HG02798 (cell line): ENCODE data around the gene BPGM.
"Not testable (repeated sequence)": the region's sequence is repeated elsewhere in the genome, so short reads cannot be mapped to it uniquely, and the experiment has no call there.

Experiments used
- ATAC-seq: cut with Tn5 transposase; IDR thresholded peaks from one replicate; pipeline ENCODE4 v1.9.1; 2021; ENCODE audit warnings: mild to moderate bottlenecking; ENCODE audit not compliant: unreplicated experiment, poor library complexity

Gene BPGM

GRCh38 chr7:134630893-134631292 lies 15.8 kb upstream of the BPGM start:
- no peak for ATAC-seq

DNA sequence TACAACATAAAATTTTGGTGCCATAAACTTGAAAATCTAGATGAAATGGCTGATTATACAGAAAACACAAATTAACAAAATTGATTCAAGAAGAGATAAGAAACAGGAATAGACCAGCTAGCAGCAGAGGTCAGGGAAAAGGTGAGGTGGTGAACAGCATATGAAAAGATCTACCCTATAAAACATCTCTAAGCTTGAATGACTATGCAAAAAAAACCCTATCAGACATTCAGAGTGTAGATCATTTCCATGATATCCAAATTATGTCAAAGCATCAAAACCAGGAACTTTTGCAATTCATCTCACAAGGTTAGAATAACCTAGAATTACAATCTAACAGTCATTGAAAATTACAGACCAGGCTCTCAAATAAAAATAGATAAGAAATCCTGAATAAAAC lies 14.6 kb upstream of the BPGM start:
- no peak for ATAC-seq

GRCh38 chr7:134632937-134633540 lies 13.6 kb upstream of the BPGM start:
- ATAC-seq: no peak

DNA sequence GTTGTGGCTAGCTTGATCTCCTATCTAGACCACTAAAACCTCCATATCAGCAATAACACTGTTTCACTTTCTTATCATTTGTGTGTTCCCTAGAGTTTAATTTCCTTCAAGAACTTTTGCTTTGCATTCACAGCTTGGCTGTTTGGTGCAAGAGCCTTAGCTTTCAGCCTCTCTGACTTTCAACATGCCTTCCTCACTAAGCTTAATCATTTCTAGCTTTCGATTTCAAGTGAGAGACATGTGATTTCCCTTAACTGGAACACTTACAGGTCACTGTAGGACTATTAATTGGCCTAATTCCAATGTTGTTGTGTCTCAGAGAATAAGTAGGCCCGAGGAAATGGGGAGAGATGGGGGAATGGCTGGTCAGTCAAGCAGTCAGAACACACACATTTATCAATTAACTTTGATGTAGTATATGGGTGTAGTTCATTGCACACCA lies 10.6 kb upstream of the BPGM start:
- ATAC-seq: peak; percentile 87

DNA sequence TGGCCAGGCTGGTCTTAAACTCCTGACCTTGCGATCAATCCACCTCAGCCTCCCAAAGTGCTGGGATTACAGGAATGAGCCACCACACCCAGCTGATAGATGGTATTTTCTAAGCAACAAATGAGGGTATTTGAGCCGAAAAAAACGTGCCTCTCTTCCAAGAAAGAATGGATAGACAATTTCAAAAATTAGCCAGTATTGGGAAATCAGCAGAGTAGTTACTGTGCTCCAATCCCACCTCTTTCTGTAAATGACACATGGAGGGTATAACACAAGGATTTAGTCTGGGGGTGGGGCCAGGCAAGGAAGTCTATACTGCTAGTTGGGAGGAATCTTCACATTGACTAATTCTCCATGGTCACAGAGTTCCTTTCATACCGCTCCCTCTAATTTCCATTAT lies 9.2 kb upstream of the BPGM start:
- no peak for ATAC-seq

- no peak for ATAC-seq
Observed at GRCh38 chr7:134637934-134638719, 8.5 kb upstream of the BPGM start.

DNA sequence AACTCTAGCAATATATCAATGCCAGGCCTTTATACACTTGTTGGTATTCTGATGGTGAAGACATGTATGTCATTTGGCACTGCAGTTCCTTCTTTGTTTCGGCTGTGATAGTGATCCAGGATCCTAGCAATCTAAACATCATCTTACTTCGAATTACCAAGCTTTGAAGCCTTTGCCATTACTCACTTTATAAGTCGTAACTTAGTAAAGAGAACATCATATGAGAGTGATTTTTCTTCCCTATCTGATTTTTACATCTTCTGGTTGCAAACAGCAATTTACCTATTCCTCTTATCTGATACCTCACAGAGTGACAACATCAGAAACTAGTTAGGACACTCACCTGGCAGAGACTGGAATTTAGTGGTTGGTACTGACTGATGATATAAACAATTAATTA lies 7.6 kb upstream of the BPGM start:
- no peak for ATAC-seq

- no peak for ATAC-seq
Observed at GRCh38 chr7:134639683-134640279, 6.9 kb upstream of the BPGM start.

GRCh38 chr7:134640842-134641715 lies 5.6 kb upstream of the BPGM start:
- ATAC-seq: no peak

DNA sequence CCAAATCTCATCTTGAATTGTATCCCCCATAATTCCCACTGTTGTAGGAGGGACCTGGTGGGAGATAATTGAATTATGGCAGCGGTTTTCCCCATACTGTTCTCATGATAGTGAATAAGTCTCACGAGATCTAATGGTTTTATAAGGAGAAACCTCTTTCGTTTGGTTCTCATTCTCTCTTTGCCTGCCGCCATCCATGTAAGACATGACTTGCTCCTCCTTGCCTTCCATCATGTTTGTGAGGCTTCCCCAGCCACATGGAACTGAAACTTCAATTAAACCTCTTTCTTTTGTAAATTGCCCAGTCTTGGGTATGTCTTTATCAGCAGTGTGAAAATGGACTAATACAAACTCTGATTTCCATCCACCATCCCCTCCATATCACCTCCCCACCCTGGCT lies 4.7 kb upstream of the BPGM start:
- ATAC-seq: not testable (repeated sequence)

DNA sequence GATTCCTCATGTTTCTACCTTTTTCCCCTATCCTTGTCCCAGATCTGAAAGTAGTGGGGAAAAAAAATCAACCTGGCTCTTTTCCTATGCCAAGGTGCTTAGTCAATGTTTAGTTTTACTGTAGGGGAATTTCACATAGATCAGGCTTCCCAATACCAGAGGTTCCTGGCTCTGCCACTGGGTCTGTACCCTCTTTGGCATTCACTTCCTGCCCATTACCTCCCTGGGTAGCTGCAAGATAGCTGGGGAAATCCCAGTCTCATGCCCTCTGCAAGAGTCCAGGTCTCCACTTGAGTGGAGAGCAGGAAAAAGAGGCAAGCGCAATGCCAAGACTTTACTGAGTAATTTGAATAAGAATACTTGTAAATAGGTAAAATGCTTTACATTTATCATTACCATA lies 3.5 kb upstream of the BPGM start:
- ATAC-seq: no peak

GRCh38 chr7:134645478-134645877 lies 1.2 kb upstream of the BPGM start:
- ATAC-seq: no peak

DNA sequence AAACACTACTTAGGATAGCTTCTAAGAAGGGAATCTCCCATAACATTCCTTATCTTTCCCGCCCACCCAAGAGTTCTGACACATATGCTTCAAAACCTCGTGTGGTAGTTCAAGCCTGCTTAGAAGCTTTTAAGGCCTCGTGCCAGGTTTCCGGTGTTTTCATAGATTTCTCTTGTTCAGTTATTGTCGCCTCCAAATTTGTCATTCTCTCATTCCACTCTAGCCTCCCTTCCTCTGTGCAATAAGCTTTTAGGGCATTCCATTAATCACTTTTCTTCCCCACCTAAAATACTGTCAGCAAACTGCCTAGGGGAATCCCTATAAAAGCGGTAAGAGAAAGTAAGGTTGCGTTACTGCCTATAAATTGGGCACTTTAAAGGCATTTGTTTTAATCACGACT lies 718 bp upstream of the BPGM start:
- no peak for ATAC-seq

- no peak for ATAC-seq
Observed at GRCh38 chr7:134648456-134648855, 1.8 kb downstream of the BPGM start.

DNA sequence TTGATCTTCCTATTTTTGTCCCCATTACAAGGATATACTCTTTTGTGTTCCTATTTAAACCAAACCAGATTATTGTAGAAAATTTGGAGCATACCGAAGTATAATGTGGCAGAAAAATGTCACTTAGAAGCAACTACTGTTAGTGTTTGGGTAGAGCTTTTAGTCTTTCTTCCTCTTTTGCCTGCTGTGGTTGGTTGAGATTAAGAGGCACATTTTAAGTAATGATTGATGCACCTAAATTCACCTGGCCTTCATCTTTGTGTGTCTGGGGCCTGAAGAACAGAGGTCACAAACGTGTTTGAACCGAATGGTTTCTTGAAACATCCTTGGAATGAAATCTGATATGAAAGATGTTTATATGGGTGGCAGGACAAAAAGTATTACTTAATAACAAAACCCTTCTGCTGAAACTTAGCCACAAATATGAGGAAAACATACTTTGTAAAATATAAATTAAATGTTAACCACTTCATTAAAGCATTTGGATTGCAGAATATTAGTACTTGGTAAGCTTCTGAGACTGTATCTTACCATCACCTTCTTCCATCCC lies 2.6 kb downstream of the BPGM start:
- ATAC-seq: no peak

DNA sequence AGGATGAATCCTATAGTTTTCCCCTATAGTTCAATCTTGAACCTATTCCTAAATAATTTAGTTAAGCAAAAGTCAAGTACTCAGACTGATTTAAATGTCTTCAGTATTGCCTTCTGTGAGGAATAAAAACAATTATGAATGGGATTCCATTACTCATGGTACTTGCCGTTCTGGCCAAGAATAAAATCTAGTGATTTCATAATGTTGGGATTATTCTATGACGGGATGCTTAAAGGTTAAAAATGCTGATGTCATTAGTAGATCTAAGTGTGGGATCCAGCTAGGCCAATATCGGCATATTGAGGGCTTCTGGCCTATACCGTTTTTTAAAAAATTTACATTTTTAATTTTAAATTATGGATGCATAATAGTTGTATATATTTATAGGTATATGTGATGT lies 5.3 kb downstream of the BPGM start:
- ATAC-seq: no peak

DNA sequence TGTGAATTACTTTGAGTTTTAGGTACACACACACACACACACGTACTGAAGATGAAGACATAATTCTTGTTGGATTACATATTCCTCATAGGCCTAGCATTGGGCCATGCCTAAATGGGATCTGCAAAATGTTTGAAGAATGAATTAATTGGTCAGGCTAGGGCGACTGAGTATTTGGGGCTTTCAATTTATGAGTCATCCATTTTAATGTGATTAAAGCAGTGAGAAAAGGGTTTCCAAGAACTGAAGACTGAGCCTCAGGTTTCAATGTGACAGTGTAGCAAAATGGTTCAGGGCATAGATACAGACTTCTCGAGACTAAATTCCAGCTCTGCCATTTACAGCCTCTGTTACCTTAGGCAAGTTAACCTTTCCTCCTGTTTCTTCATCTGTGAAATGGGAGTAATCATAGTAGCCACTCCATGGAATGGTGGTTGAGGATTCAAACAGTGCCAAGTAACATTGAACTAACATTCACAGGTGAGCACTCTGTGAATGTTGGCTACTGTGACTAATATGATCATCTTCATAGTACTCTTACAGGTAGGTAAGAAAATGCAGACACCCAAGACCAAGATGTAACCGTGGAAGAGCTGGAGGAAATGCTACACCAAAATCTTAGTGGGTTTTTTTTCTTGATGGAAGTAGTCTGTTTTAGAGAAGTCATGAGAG lies 7.6 kb downstream of the BPGM start:
- ATAC-seq: no peak

- no peak for ATAC-seq
Observed at GRCh38 chr7:134657526-134657925, 10.9 kb downstream of the BPGM start.

DNA sequence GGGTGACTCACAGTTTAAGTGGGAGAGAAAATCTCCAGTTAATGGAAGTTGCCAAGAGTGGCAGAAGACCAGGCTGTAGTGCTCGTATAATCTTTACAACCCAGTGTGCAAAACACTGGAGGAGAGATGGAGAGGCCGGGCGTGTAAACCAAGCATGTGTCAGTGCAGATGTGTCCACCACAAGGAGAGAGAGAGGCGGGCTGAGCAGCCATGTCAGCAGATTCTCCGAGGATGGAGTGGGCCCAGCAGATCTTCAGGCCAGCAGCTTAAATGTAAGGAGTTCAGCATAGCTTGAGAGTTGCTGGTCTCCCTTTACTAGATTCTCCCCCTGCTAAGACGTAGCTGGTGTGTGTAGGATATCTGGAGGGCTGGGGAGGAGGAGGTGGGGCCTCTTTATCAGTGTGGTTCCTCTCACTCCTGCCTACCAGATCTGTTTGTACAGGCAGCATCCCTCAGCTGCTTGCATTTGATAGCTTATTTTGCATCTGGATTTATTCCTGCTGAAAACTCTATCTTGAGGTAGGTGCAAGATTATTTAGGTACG lies 13.7 kb downstream of the BPGM start:
- no peak for ATAC-seq

- ATAC-seq: no peak
Observed at GRCh38 chr7:134660961-134661376, 14.3 kb downstream of the BPGM start.
